AG08396 (cell line): Measurements from ENCODE around the gene WDR6.

Experiments
- DNase-seq: peaks from one replicate; pipeline ENCODE4 v3.0.0; 2012; ENCODE audit warnings: low spot score, mixed read lengths

WDR6 gene, protein sequence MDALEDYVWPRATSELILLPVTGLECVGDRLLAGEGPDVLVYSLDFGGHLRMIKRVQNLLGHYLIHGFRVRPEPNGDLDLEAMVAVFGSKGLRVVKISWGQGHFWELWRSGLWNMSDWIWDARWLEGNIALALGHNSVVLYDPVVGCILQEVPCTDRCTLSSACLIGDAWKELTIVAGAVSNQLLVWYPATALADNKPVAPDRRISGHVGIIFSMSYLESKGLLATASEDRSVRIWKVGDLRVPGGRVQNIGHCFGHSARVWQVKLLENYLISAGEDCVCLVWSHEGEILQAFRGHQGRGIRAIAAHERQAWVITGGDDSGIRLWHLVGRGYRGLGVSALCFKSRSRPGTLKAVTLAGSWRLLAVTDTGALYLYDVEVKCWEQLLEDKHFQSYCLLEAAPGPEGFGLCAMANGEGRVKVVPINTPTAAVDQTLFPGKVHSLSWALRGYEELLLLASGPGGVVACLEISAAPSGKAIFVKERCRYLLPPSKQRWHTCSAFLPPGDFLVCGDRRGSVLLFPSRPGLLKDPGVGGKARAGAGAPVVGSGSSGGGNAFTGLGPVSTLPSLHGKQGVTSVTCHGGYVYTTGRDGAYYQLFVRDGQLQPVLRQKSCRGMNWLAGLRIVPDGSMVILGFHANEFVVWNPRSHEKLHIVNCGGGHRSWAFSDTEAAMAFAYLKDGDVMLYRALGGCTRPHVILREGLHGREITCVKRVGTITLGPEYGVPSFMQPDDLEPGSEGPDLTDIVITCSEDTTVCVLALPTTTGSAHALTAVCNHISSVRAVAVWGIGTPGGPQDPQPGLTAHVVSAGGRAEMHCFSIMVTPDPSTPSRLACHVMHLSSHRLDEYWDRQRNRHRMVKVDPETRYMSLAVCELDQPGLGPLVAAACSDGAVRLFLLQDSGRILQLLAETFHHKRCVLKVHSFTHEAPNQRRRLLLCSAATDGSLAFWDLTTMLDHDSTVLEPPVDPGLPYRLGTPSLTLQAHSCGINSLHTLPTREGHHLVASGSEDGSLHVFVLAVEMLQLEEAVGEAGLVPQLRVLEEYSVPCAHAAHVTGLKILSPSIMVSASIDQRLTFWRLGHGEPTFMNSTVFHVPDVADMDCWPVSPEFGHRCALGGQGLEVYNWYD

DNA sequence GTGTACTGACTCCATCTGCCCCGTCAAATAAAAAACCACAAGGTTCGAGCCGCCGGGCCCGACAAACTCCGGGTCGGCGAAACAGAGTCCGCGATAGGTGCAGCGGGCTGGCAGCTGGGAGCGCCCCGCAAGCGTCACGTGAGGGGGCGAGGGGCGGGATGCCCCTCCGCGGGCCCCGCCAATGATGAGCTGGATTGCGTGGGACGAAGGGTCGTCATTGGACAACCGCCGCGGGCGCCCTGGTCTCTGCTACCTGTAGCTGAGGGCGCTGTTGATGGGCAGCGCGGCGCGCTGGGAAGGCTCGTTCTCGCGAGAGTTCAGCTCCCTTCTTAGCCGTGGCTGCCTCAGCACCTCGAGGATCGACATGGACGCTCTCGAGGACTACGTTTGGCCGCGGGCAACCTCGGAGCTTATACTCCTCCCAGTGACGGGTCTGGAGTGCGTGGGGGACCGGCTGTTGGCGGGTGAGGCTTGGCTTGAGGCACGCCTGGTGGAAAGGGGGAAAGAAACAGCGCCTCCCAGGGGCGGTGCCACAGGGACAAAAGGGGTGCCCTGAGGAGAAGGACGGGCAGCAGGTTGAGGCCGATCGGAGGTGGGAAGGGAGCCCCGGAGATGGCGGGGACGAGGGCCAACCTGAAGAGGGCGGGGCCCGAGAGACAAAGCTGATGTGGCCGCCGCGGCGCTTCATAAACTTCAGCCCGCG lies at the start of gene WDR6:
Gene WDR6, plus strand, starts transcription at position 324 of the 703 bp plus-strand sequence. Its CDS starts 41 bp downstream, at position 365.
- peak; percentile 94 for DNase-seq

DNA sequence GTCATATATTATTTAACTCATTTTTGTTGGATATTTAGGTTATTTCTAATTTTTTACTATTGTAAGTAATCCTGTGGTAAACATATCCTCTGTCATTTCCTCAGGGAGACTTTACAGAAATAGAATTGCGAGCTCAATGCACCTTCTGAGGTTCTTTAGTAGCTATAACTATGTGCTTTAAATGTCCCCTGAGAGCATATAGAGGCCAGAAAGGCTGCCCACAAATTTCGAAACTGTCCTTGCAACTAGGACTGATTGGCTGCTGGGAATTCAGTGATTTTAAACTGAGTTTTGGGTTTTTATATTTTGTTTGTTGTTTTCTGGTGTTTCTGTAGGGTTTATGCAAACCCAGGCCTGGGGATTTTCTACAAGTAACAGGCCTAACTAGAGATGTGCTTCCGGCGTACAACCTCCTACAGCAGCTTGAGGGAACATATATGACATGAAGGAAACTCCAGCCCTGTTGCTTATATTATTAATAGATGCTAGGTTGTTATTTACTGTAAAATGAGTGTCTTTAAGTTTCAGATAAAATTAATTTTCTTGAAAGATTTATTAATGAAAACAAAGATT lies 46.3 kb upstream of the WDR6 start:
- DNase-seq: no peak

DNA sequence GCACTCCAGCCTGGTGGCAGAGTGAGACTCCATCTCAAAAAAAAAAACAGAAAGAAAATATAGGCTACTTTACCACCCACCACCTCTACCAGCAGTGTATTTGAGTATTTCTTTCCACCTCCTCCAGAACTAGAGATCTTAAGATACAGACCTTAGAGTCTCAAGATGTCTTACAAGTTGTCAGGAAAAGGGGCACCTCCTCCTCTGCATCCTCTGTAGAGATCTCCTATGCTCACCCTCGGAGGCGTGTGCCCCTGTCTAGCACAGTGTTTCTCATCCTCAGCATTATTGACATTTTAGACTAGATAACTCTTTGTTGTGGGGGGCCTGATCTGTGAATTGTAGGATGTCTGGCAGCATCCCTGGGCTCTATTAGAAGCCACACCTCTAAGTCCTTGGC lies 44.9 kb upstream of the WDR6 start:
- no peak for DNase-seq

DNA sequence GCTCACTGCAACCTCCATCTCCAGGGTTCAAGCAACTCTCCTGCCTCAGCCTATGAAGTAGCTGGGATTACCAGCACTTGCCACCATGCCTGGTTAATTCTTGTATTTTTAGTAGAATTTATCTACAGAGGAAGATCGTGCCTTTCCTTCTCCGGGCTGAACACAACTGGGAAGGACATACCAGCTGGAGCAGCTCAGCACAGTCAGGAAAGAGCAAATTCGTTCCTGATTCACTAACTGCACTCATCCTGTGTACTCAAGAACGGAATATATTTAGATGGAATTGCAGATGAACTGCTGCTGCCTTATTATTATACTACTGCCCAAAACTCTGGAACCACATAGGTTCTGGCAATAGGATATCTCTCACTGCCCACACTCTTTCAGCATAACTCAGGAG lies 44.3 kb upstream of the WDR6 start:
- no peak for DNase-seq

DNA sequence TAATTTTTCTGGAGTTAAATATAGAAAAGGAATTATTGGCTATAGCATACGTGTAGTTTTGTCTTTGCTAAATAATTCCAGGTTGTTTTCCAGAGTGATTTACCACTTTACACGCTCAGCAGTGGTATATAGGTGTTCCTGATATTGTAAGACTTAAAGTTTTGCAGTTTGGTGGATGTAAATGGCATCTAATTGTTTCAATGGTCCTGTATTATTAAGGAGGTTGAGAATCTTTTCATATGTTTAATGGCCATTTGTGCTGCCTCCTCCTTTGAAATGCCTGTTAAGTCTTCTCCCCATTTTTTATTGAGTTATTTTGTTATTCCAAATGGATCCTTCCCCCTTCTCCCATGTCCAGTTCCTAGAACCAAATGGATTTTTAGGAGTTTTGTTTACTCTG lies 43.6 kb upstream of the WDR6 start:
- DNase-seq: no peak

DNA sequence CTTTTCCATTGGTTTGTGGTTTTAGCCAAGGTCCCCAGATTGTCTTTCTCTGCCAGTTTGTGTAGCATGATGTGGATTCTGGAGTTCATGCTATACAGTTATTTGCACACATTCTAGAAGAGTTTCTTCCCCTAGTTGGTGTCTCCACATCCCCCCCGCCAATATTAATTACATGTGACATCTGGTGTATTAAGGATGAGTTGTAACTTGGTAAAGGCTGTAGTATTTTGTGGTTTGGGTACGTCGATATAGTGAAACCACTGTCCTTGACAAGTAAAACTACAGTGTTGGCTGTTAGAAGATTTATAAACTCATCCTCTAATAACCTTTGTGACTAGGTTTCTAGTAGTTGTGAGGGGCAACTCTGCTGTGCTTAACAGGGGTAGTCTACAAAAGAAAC lies 40.8 kb upstream of the WDR6 start:
- no peak for DNase-seq

DNA sequence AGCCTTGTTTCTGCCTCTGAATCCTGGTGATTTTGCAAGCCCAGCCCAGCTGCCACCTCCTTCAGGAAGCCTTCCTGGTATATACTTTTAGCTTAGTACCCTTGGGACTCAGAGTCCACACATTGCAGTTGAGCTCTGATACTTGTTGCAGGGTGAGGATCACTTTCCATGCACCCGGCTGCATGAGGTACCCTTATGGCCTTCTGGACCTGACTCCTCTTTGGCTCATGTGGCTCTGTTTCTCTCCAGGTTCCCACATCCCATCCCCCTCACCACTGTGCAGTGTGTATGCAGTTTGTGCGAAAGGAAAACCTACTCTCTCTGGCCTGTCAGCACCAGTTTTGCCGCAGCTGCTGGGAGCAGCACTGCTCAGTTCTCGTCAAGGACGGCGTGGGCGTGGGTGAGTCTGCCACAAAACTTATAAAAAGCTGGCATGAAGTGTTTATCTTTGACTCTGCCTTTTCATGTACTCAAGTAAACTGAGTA lies 40.3 kb upstream of the WDR6 start:
- no peak for DNase-seq

DNA sequence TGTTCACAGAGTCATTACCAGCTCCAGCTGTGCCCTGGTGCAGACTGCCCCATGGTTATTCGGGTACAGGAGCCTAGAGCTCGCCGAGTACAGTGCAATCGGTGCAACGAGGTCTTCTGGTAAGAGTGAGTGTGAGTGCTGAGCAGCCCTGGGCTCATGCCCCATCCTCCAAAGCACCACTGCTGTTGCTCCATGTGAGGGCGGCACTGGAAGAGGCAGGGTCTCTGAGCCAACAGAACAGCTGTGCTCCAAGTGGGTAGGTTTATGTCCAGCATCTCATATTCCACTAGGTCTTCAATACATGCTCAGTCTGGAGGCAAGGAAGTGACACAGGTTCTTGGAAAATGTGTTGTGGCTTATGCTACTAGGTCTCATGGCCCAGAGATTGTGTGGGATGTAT lies 36.6 kb upstream of the WDR6 start:
- DNase-seq: no peak

DNA sequence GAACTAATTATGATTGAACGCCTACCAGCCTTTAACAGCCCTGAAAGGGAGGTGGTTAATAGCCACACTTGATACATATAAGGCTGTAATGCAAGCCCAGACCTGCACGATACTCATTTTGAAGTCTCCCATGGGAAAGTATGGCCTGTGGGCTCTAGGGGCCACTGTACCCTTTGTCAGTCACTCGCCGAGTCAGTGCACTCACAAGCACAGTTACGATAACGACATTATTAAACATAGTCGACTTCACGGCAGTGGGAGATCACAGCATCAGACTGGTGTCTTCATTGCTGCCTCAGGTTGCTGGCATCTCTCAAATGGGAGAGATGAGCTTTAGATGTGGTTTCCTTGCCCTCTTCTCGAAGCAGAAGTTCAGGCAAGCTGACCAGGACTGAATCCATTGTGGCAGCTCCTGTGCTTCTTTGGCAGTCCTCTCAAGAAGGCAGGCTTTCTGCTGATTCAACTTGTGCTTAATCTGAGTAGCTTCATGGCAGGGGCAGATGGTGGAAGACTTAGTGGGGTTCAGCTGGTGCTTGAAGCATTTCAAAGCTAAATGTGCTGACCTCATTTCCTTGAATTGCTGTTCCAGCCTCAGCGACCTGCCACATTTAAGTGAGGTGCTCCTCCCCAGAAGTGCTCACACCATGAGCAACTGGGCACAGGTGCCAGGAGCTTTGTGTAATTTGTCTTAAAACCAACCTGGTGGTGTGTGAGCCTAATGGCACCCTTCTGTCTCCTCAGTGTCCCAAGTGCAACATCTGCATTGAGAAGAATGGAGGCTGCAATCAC lies 32.9 kb upstream of the WDR6 start:
- no peak for DNase-seq

DNA sequence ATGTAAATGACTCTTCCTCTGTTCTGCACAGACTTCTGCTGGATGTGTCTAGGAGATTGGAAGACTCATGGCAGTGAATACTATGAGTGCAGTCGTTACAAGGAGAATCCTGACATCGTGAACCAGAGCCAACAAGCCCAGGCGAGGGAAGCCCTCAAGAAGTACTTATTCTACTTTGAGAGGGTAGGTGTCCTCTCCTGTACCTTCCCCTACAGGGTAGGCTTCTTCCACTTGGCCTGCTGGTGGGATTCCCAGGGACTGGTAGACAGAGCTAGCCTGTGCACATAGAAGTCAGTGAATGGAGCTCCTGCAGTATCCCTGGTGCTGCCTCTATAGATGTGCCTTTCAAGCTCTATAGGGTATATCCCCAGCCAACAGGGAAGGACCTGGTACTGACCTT lies 27.7 kb upstream of the WDR6 start:
- no peak for DNase-seq

DNA sequence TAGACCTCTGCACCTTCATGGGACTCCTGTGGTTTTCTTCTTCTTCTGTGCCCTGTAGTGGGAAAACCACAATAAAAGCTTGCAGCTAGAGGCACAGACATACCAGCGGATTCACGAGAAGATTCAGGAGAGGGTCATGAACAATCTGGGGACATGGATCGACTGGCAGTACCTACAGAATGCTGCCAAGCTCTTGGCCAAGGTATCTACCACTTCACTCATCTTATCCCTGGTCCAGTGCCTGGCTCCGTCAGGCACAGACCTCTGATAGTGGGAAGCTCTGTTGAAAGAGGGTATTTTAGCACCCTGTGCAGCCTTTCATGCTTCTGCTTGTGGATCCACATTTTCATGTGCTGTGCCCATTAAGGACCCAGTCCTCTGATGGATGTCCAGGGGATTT lies 26.9 kb upstream of the WDR6 start:
- no peak for DNase-seq

DNA sequence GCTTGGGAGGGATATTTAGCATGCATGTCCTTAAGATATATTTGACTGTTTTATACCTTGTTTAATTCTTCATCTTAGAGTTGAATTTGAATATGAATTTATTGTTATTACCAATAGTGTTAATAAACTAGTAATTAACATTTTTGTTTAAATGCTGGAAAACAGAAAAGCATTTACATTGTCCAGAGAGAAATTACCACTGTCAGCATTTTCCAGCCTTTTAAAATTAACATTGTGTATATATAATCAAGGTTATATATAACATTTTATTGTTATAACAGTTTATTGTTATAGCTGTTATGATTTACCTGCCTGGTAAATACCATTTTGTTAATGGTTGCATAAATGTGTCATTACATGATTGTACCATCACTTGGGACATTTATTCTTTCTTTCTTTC lies 25.2 kb upstream of the WDR6 start:
- no peak for DNase-seq

DNA sequence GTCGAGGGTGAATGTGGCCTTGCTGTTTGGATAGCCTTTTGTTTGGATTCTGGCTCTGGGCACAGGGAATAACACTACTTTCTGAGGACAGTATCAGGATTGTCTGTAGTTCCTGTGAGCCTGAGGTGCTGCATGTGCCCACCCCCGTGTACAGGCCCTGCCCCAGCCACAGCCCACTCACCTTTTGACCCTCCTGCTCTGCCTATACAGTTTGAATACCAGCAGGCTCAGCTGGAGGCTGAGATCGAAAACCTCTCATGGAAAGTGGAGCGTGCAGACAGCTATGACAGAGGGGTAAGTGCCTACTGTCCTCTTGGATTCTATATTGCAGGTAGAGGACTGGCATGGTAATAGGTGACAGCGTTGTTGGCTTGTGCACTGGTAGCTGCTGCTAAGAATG lies 24.5 kb upstream of the WDR6 start:
- no peak for DNase-seq

DNA sequence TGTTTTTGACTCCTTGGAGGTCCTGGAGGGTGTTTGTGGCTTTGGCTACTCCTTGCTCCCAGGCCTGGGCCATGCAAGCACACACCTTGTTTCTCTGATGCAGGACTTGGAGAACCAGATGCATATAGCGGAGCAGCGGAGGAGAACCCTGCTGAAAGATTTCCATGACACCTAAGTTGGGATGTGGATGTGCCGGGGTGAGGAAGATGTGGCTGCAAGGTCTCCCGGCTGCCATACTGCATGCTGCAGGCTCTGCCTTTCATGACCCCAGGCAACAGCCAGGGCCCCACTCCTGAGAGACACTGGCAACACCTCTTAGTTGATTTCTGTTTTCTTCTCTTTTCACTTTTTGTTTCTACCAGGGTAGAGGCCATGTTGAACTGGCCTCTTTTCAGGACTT lies 24.1 kb upstream of the WDR6 start:
- no peak for DNase-seq

DNA sequence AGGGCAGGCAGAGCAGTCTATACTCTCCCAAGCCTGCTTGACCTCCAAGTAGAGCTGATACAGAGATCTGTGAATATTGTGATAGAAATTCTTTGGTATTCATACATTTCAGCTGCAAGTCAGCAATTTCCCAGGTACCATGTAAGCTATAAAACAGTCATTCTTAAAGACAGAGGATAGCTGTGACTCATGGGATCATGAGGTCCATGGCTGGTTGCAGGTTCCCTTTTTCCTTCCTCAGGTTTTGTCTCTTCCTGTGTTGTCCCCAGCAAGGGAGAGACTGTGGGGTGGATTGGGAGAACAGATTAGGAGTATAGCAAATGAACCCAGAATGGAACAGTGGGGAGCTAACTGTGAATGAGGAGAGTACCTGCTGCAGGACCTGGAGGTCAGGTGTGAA lies 22.5 kb upstream of the WDR6 start:
- DNase-seq: no peak

DNA sequence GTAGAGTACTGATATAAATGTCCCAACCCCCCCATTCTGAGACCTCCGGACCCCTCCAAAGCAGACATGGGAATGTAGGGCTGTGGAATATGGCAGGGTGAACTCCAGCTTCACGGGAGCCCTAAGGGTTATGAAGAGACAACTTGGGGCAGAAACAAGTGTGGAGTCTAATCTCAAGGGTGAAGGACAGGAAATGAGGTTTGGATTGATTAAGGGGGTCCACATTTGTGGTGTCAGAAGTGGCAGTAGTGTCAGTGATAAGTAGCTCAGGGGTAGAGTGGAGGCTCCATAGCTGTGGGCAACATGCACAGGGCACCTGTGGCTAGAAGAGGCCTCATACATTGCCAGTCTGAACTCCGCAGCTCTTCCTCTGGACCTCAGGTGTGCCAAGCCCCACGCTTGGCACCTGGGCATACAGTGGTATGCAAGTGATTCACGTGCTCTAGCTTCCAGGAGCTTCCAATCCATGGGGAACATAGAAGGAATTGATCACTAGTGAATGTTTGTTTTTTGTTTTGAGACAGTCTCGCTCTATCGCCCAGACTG lies 21.3 kb upstream of the WDR6 start:
- DNase-seq: no peak

DNA sequence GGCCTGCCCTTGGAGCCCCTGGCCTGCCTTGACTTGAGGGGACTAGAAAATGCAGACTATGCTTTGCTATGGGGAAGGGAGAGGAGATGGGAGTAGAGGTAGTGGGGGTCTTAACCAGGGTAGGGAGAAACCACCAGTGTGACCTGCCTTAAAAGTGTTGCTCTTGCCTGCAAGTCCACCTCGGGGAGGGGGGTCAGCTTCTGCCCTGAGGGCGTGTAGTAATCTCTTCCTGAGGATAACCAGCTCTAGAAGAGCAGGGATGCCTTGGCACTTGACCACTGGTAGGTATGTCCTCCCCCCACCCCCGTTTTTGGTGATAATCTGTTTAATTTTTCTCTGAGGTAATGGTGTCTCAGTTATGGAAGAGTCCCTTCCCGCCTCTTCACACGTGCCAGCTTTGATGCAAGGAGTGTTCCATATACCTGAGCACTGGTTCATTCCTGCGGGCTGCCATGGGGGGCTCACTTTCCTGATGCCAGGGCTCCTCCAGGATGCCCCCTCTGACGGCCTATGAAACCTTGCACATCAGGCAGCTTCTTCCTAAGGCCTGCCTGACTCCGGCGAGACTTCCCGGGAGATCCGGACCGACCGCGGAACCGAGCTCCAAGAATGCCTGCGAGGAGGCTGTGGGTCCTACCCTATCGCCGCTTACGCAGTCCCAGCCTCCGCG lies 17.9 kb upstream of the WDR6 start:
- no peak for DNase-seq

DNA sequence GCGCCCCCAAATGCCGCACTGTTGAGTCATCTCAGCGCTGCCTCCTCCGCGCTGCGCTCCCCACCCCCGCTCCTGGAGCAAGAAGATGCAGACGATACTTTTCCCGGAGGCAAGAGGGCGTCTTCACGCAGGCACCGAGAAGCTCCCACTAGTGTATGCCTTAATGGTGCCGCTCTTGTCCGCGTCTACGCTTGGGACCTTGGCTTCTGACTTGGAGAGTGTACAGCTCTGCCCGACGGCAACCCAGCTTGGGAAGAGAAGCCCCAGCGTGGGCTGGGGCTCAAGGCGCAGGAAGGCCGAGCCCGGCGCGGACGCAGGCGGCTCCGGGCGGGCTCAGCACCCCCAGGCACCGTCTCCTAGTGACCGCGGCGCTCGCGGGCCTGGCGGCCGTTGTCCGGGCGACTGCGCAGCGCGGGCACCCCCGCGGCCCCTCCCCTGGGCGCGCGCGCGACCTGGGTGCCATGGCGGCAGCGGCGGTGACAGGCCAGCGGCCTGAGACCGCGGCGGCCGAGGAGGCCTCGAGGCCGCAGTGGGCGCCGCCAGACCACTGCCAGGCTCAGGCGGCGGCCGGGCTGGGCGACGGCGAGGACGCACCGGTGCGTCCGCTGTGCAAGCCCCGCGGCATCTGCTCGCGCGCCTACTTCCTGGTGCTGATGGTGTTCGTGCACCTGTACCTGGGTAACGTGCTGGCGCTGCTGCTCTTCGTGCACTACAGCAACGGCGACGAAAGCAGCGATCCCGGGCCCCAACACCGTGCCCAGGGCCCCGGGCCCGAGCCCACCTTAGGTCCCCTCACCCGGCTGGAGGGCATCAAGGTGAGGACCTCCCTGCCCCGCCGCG lies 17.2 kb upstream of the WDR6 start, which contains the start of gene P4HTM:
Gene P4HTM, plus strand, starts transcription at position 446 of the 840 bp plus-strand sequence. Its CDS starts 16 bp downstream, at position 462.
- DNase-seq: peak; percentile 92
